ENCODE data around the gene MS4A3. TPM values are rescaled to one million over a fixed set of nuclear protein-coding genes. Genes with fewer than 3 reads are reported as not detected.
"Not testable (repeated sequence)": the region's sequence is repeated elsewhere in the genome, so short reads cannot be mapped to it uniquely, and the experiment has no call there.

Gene MS4A3
- total RNA-seq, 1 donor from 2014 or later, result 18.1 TPM

DNA sequence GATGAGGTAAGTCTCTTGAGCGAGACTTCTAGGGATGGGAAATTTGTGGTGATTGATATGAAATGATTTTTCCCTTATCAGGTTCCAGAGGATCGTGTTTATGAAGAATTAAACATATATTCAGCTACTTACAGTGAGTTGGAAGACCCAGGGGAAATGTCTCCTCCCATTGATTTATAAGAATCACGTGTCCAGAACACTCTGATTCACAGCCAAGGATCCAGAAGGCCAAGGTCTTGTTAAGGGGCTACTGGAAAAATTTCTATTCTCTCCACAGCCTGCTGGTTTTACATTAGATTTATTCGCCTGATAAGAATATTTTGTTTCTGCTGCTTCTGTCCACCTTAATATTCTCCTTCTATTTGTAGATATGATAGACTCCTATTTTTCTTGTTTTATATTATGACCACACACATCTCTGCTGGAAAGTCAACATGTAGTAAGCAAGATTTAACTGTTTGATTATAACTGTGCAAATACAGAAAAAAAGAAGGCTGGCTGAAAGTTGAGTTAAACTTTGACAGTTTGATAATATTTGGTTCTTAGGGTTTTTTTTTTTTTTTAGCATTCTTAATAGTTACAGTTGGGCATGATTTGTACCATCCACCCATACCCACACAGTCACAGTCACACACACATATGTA, 39.1 kb downstream of the MS4A3 start:
- DNase-seq, result no peak

GRCh38 chr11:60097189-60097588, 40.7 kb downstream of the MS4A3 start:
- no peak for DNase-seq

GRCh38 chr11:60098508-60098907, 42.0 kb downstream of the MS4A3 start:
- DNase-seq, result no peak

DNA sequence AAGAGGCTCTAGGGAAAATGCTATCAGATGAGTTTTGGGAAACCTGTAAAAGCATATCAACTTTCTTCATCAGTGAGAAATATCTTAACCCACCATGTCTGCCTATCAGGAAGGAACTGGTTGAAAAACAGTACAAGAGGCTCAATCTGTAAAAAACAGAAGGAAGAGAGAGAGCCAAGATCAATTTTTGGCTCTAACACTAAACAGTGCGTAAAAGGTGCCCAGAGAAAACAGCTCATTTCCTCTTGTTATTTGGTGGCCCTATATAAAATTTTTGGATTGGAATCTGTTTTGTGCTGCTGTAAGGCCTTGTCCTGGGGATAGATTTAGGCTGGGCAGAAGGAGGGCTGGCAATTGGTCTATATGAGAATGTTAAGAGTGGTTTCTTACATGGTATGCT, 44.1 kb downstream of the MS4A3 start:
- no peak for DNase-seq

- DNase-seq, result not testable (repeated sequence)
These were observed 44.9 kb downstream of the MS4A3 start for GRCh38 chr11:60101368-60101767.

DNA sequence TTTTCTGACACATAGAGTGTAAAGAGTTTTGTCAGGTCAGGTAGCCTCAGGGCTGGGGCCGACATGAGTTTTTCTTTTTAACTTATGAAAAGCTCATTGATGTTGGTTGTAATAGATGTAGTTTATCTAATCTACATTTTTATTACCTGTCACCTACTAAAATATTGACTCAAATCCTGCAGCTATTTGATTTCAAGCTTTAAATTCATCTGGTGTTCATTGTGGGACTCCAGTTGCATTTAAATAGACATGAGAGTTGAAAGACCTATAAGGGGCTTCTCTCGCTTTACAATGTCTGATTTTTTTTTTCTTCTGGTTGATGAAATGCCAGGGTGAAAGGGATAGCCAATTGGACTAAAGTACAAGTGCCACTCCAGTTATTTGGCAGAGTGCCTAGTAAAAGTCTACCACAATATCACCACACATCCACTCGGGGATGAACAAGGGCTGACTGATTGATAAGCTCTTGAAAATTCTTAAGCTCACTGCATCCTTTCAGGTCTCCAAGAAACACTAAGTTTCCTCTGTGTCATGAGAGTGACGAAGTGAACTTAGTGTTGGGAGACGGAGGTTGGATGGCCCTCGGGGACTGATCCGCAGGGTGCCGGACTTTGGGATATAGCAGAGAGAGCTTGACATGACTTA, 48.1 kb downstream of the MS4A3 start:
- not testable (repeated sequence) for DNase-seq

- not testable (repeated sequence) for DNase-seq
These were observed 52.2 kb downstream of the MS4A3 start for GRCh38 chr11:60108631-60109030.

DNA sequence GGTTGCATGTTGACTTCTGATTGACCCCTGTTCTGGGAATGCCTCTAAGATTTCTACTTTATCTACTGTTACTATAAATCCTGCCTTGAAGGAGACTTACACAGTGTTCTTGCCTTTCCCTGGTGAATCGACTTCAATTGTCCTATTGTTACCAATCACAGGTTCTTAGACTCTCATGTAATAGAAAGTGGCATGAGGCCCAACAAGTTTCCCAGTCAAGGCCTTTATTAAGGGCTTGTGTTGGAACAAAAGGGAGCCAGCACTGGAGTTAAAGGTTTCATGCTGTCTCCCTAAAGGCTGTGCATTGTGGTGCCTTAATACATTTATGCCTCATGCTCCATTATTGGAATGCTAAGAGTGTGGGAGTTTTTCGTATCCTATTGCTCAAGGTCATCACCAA, 55.3 kb downstream of the MS4A3 start:
- DNase-seq, result no peak

DNA sequence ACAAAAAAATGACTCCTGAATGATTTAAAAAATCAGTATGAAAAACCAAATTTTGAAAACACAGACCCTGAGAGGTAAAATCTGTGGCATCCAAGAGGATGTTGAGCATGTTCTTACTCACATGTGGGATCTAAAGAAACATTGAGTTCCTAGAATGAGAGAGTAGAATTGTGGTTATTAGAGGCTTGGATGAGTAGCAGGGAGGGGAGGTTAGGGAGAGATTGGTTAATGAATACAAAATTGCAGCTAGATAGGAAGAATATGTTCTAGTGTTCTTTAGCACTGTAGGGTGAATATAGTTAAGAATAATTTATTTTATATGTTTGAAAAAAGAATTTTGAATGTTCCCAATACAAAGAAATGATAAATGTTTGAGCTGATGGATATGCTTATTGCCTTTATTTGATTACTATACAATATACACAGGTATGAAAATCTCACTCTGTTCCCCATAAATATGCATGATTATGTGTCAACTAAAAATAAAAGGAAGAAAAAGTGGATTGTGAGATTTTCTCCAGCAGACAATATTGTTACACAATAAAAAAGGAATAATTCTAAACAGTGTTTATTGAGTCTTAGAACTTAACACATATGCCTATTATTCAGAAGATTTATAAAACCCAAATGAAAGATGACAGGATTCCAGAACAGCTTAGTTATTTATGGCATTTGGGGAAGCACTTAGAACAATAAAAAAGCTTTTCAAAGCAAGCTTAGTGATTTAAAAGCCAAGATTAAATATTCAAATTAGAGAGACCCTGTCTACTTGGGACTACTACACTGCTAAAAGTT, 60.7 kb downstream of the MS4A3 start:
- no peak for DNase-seq

DNA sequence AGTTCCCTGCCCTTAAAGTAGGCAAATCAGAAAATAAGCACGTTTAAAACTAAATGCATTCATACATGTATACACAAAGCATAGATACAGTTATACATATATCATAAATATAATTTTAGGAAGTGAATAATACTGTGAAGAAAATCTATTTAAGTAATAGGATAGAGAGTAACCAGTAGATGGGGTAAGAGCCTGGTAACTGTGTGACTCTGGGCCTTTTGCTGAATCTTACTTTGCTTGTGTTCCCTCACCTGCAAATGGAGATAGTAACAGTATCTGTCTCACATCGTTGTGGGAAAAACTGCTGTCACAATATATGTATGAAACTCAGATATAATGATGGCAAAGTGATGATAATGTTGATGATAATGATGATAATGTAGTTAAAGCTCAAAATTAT, 61.9 kb downstream of the MS4A3 start:
- DNase-seq, result no peak

DNA sequence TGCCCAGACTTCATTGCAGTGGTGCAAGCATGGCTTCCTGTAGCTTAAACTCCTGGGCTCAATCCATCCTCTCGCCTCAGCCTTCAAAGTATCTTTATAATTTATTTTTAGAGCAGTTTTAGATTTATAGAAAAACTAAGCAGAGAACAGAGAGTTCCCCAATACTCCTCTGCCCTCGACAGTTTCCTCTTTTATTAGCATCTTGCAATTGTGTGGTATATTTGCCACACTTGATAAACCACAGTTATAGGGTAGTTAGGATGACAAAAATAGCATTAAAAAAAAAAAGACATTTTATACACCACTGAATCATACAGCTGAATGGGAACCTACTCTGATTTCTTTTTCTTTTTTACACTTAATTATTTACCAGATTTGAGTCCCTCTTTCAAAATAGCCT, 63.2 kb downstream of the MS4A3 start:
- DNase-seq, result no peak

Other genes with a start within 250 kb of the MS4A3 start
- 24.7 TPM for gene MRPL16, start 245.9 kb upstream of the MS4A3 start, total RNA-seq
- gene CBLIF, start 211.2 kb upstream of the MS4A3 start, total RNA-seq, result not detected
- 12.0 TPM for gene TCN1, start 190.2 kb upstream of the MS4A3 start, total RNA-seq
- gene OOSP3, start 177.9 kb upstream of the MS4A3 start, total RNA-seq, result not detected
- gene OOSP1, start 118.2 kb upstream of the MS4A3 start, total RNA-seq, result not detected
- gene OOSP4A, start 92.6 kb upstream of the MS4A3 start, total RNA-seq, result not detected
- gene OOSP4B, start 39.5 kb upstream of the MS4A3 start, total RNA-seq, result not detected
- not detected for gene OOSP2, start 16.3 kb upstream of the MS4A3 start, total RNA-seq
- 11.1 TPM for gene MS4A2, start 32.0 kb downstream of the MS4A3 start, total RNA-seq
- 33.6 TPM for gene MS4A6A, start 126.4 kb downstream of the MS4A3 start, total RNA-seq
- gene MS4A4E, start 186.5 kb downstream of the MS4A3 start, total RNA-seq, result 0.49 TPM
- 13.8 TPM for gene MS4A4A, start 224.0 kb downstream of the MS4A3 start, total RNA-seq